Cerebellar cortex (tissue), 1 donor: Measurements from ENCODE around the gene PDZRN3.

Experiments
- DNase-seq: peaks from one replicate; pipeline ENCODE4 v3.0.0-alpha.2; 2015; ENCODE audit warnings: low spot score

The PDZRN3 gene

DNA sequence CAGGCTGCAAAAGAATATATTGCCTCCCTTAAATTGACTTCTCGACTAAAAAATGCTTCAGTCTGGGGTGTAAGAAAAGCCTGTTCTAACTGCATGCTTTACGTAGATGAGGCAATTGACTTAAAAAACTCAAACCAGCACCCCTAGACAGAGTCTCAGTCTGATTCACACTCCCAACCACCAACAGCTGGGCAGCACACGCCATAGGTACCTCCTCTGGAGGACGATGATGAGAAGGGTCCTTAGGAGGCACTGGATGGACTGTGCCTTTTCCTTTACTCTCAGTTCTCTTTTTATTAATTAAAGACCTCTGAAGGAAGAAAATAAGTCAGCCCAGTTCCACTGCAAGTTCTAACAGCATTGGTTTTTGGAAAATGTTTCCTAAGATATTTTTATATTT lies 175.0 kb downstream of the PDZRN3 start:
- DNase-seq = no peak

GRCh38 chr3:73448761-73449301 lies 175.9 kb downstream of the PDZRN3 start:
- no peak for DNase-seq

GRCh38 chr3:73448041-73448440 lies 176.7 kb downstream of the PDZRN3 start:
- DNase-seq = no peak

DNA sequence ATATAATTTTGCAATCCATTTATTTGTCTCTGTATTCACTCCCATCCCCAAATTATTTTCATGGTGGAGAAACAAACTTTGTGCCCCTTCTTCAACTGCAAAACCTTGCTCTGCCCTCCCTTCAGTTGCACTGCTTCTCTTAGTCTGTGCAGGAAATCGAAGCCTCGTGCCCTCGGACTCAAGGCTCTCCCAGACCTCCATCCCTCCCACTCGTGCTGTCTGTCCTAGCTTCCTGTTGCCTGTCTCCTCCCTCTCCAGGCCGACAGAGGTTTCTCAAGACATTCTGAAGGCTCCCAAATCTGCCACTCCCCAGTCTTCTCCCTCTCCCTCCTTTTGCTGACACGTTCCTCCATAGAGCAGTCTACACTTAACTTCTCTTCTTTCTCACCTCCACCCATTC lies 177.6 kb downstream of the PDZRN3 start:
- DNase-seq = no peak

DNA sequence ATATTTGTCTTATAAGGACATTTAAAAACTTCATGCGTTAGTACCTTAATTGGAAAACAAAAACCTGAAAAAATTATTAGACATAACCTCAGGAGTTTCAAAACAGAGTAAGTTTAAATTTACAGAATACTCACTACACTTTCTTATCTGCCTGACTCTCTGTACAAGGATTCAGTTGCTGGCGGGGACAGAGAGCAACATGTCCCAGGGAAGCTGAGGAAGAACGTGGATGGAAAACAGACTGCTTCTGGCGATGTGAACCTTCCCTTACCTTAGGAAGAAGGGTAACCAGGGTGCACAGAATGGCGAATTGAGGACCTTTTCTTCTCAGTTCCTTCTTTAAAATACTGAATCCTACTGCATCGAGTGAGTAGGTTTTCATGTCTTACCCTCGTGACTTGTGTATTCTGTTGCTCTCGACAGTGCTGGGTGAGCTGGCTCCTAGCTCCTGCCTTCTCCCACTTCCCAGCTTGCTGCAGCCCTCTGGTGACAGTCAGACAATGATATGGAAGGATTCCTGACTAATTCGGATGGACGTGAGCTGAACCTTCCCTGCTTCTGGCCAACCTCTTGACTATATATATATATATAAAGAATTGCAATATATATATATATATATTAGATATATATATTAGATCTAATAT lies 178.2 kb downstream of the PDZRN3 start:
- no peak for DNase-seq

DNA sequence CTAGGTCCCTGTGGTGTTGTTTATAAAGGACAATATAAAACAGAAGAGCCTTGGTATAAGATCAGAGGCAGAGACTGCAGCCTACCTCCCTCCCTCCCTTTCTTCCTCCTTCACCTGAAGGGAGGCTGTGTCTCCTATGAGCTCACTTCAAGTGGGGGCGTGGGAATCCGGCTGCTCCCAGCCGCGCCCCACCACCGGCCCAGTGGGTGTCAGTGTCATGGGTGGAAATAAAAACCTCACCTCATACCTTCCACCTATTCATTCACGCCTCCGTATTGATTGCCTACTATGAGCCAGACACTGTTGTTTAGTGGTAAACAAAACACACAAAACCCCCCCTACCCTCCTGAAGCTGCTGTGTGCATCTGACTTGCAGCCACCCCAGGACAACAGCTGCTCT lies 181.9 kb downstream of the PDZRN3 start:
- no peak for DNase-seq

- DNase-seq = no peak
Measured at GRCh38 chr3:73442152-73442551, 182.6 kb downstream of the PDZRN3 start.

- DNase-seq = no peak
Measured at GRCh38 chr3:73437828-73438227, 186.9 kb downstream of the PDZRN3 start.

DNA sequence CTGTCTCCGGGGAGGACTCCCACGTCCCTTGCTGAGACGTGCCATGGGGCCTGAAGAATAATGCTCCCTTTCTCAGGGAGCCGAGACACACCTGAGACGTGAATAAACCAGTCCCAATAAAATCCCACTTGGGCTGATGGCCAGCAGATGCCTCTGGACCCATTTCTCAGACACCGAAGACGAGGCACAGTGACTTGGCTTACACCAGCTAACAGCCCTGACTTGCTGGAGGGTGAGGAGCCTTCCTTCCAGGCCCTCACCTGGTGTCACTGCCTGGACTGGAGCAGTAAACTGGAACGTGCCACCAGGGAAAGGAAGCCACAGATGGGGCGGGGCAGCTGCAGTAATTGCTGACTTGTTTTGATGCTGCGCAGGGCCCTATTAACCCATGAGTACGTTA lies 189.7 kb downstream of the PDZRN3 start:
- no peak for DNase-seq

GRCh38 chr3:73433687-73434086 lies 191.1 kb downstream of the PDZRN3 start:
- no peak for DNase-seq

- DNase-seq = no peak
Measured at GRCh38 chr3:73433079-73433478, 191.7 kb downstream of the PDZRN3 start.

DNA sequence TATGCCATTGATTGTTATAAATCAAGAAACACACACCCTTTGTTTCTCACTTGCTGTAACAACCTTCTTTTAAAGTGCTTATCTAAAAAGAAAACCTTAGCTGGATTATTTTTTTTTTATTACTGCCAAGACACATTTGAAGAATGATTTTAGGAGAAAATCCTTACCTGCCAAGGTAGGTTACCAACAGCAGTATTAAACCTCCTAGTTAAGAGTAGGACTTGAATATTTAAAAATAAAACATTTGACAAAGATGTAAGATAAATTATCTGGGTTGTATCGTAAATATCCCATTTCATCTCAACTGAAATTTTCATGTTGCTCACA lies 192.1 kb downstream of the PDZRN3 start:
- DNase-seq = no peak

- DNase-seq = peak; percentile 41
Measured at GRCh38 chr3:73432023-73432705, 192.6 kb downstream of the PDZRN3 start.

GRCh38 chr3:73431183-73431900 lies 193.4 kb downstream of the PDZRN3 start:
- DNase-seq = no peak

DNA sequence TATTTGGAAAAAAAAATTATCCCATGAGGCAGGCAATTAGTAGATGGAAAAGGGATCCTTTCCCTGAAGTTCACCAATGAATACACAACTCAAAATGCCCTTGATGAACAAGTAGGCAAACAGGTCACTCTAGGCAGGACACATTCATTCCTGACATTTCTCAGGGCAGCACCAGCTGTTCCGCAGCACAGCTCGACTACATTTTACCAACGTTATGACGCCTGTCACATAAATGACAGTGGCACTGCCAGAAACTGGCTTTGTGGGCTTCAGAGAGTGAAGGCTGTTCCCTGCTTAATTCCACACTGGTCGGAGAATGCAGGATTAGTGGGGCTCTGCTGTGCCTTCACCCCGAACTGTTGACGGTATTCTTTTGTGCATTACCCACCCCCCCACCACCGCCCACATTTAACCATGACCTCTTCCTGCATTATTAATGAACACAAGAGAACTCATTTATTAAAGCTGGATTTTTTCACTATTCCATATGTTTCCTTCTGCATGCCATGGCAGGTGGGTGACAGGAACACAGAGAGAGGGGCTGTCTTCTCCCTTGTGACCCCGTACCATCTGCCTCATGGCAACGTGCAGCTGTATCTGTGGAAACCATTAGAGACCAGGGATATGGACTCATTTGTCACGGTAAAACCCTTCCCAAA lies 197.6 kb downstream of the PDZRN3 start:
- no peak for DNase-seq

DNA sequence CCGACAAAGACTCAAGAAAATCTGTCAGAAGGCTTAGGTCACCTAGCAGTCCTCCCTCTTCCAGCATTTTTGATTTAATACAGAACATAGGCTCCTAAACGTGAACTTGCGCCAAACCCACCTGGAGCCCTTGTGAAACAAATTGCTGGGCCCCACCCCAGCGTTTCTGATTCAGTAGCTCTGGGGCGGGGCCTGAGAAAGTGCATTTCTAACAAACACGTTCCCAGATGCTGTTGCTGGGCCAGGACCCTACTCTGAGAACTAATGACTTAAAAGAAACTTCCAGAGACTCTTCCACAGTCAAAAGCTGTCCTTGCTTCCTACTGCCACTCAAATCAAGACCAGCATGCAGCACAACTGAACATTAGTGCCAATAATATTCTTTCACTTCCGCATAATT lies 198.1 kb downstream of the PDZRN3 start:
- DNase-seq = no peak

GRCh38 chr3:73423116-73423515 lies 201.6 kb downstream of the PDZRN3 start:
- DNase-seq = no peak

DNA sequence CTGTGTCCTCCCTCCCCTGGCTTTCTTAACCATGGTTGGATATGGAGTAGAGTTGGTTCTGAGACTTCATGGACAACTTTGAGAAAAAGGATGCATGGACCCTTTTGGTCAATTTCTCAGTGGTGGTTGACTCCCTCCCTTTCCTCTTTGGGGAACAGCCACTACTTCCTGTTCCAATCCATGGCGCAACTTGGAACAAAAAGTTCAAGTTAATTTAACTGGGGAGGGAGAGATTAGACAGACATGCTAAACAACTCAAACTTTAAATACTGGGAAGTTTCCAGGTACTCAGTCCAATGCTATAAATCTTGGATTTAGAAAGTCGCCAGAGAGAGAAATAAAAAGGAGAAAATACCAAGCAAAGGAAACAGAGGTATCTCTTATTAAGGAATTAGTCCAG lies 202.2 kb downstream of the PDZRN3 start:
- no peak for DNase-seq

DNA sequence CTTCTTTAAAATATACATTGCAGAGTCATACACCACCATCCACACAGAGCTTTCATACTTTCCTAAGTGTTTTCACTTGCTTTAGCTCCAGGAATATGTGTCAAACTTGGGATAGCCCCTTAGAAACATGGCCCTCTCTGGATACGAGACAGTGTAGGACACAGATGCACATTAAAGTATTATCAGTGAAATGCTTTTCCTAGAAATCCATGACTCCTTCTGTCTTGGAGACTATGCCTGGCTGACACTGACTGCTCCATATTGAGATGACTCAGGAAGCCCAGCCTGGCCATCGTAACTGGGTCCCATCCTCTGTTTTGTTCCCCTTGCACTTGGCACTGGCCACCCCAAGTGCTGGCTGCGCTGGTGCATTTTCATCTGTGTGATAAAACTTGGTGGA lies 204.8 kb downstream of the PDZRN3 start:
- no peak for DNase-seq

DNA sequence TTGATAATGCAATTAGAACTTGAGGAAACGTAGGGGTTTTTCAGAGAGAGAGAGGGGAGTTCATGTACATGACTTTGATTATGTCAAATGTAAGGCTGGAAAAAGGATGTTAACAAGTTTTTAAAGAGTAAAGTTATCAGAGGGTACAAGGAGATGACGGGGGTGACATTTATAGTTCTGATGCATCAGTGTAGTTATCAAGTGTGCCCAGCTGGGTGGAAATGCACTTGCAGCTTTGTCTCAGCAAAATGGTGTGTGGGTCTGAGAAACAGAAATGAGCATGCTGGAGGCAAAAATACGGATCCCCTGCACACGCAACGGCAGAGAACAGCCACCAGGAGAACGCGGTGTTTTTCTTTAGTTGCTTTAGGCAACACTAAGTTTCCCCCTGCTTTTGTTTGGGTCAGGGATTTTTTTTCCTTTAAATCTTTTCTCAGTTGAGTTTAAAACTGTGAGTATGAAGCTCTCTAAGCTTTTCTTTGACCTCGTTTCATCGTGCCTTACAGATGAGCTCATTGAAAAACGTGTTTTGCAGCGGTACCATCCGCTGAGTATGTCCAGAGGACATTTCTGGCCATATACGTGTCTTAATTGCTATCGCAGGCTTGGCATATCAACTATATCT lies 205.4 kb downstream of the PDZRN3 start:
- no peak for DNase-seq

GRCh38 chr3:73418681-73419080 lies 206.1 kb downstream of the PDZRN3 start:
- DNase-seq = no peak

GRCh38 chr3:73415118-73415517 lies 209.6 kb downstream of the PDZRN3 start:
- no peak for DNase-seq
